ENCODE results near the gene TULP1. TPM values are rescaled to one million over a fixed set of nuclear protein-coding genes. Genes with fewer than 3 reads are reported as not detected.

Gene TULP1
- total RNA-seq, 1 experiment from 2014 or later, result not detected

GRCh38 chr6:35487658-35488516 is 24.8 kb downstream of the TULP1 start:
- Histone ChIP-seq H3K27ac (ENCODE audit: low read depth, low read length) (peak overlapping the region; percentile 97), H4K20me1 (ENCODE audit: insufficient read depth) (no peaks in the 10 kb centered on the region), H3K79me2 (ENCODE audit: insufficient read depth, low read length) (peaks cover 48% of the 10 kb centered on the region), H2AFZ (ENCODE audit: low read depth, low read length, poor library complexity, severe bottlenecking) (no peak overlapping the region), H3K36me3 (ENCODE audit: control insufficient read depth in 1 of 2, insufficient read depth in 2 of 2, low read length in 2 of 2) (no peaks in the 10 kb centered on the region), H3K27me3 (ENCODE audit: insufficient read depth, low read length) (no peaks in the 10 kb centered on the region), H3K9me3 (ENCODE audit: control insufficient read depth in 1 of 2, insufficient read depth in 1 of 2, low read depth in 1 of 2, low read length in 2 of 2) (no peaks in the 10 kb centered on the region), H3K9ac (ENCODE audit: low read length) (peak overlapping the region; percentile 41), H3K4me2 (ENCODE audit: low read length) (peak overlapping the region; percentile 84), H3K4me3 (replicated peaks in 1 of 2; ENCODE audit: low read depth in 1 of 2, low read length in 2 of 2) (peak overlapping the region in 1 of 2 experiments; percentile 19; a peak in 2 of 4 replicates), H3K9me2 (ENCODE audit: insufficient read depth) (no peaks in the 10 kb centered on the region), H3K4me1 (ENCODE audit: control insufficient read depth in 1 of 2, insufficient read depth in 2 of 2, low read length in 2 of 2) (peaks cover 70 to 98% of the 10 kb centered on the region in 2 experiments)
- intact Hi-C loops (cut with micrococcal nuclease), result no loop called here
- RAD21 ChIA-PET (ENCODE audit: low non-redundant PET in 1 of 2, low total read pairs in 2 of 2, uncharacterized antibody in 2 of 2, unreplicated experiment in 2 of 2), result no interaction called here
- POLR2A ChIA-PET, result interaction anchor here (0.5 to 8.1 kb wide), 6 partner anchors 9 to 56 kb away, joined by 3 to 48 read pairs (median 4); partner anchors contain the start of gene TEAD3
- TF ChIP-seq YY1 (IDR thresholded peaks at IDR 0.05; ENCODE audit: extremely low read depth, insufficient replicate concordance, low read depth, low read length) (no peak), JUND (IDR thresholded peaks at IDR 0.05) (no peak), REST (IDR thresholded peaks at IDR 0.05; ENCODE audit: low read depth) (no peak), EZH2 (IDR thresholded peaks at IDR 0.05) (no peak), POLR2AphosphoS5 (IDR thresholded peaks at IDR 0.05; ENCODE audit: low read depth, low read length) (no peak)
- ATAC-seq (0 out of 2 replicates have a peak, but pooled peaks have one; percentile 8), DNase-seq (ENCODE audit: low read depth, low spot score) (no peak)
- CTCF ChIA-PET, result interaction anchor here (0.7 to 1.7 kb wide), 3 partner anchors 9 to 255 kb away, joined by 3 to 4 read pairs (median 4); partner anchors contain the start of genes ARMC12 and TEAD3
- BruUV-seq (replicated peaks), result no TSS peak

All from HCT116 (cell line).